Activated naive CD4-positive, alpha-beta T cell treated with anti-CD3 and anti-CD28 coated beads for 36 hours (primary cell): Measurements from ENCODE around the gene DOCK1. TPM values are rescaled to one million over a fixed set of nuclear protein-coding genes. Genes with fewer than 3 reads are reported as not detected.
"Not testable (repeated sequence)": the region's sequence is repeated elsewhere in the genome, so short reads cannot be mapped to it uniquely, and the experiment has no call there.

Experiments used
- CTCF ChIA-PET: fragments of 350-600 bp; sonication (Branson Sonifier 250); formaldehyde crosslinking; loops from one replicate; lab custom pipeline; 2021; ENCODE audit warnings: antibody characterized with exemption; lab: Charles Lee
- DNase-seq: peaks from one replicate; pipeline ENCODE4 v3.0.0-alpha.2; 2020
- H3K27ac Mint-ChIP-seq: one replicate; pipeline ENCODE4 v1.8.0; 2021; ENCODE audit warnings: mild to moderate bottlenecking, mixed read lengths
- H3K27me3 Mint-ChIP-seq: one replicate; pipeline ENCODE4 v1.8.0; 2021; ENCODE audit warnings: low read depth, mixed read lengths
- H3K36me3 Mint-ChIP-seq: one replicate; pipeline ENCODE4 v1.8.0; 2021; ENCODE audit warnings: low read depth, mixed read lengths
- H3K4me1 Mint-ChIP-seq: one replicate; pipeline ENCODE4 v1.8.0; 2021; ENCODE audit warnings: low read depth, mixed read lengths
- H3K4me3 Mint-ChIP-seq: one replicate; pipeline ENCODE4 v1.8.0; 2021; ENCODE audit warnings: mild to moderate bottlenecking, moderate library complexity, mixed read lengths
- H3K9me3 Mint-ChIP-seq: one replicate; pipeline ENCODE4 v1.8.0; 2021; ENCODE audit warnings: mixed read lengths
- intact Hi-C: fragments of 100-400 bp; cut with micrococcal nuclease; formaldehyde crosslinking; loops from one replicate; pipeline ENCODE4 v1.15.1; 2023
- total RNA-seq, 2 experiments: library from RNA; stranded (reverse); gene quantifications; one replicate each; pipeline ENCODE4 v1.2.3, GENCODE V29; 2021

The DOCK1 gene
- total RNA-seq, 2 experiments from 2014 or later = 0.49 to 0.72 TPM

DNA sequence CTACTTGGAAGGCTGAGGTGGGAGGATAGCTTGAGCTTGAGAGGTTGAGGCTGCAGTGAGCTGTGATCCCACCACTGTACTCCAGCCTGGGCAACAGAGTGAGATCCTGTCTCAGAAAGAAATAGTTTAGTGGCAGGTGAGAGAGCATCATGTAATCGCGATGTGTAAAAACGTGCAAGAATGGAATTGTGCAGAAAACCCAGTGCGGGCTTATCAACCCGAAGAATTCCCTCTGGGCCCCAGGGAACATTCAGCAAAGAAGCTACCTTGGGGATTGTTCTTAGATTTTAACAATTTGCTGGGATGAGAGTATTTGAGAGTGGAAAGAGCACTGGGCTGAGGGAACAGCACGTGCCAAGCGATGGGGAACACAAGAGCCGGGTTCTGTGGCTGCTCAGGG lies 398.5 kb downstream of the DOCK1 start:
- intact Hi-C loops = no loop called here
- no peaks in the 10 kb centered on the region for H3K9me3 Mint-ChIP-seq
- no peak for DNase-seq
- H3K36me3 Mint-ChIP-seq = no peaks in the 10 kb centered on the region
- H3K27me3 Mint-ChIP-seq = peaks cover 11% of the 10 kb centered on the region
- no peak overlapping the region for H3K4me3 Mint-ChIP-seq
- no peak overlapping the region for H3K27ac Mint-ChIP-seq
- CTCF ChIA-PET = no interaction called here
- H3K4me1 Mint-ChIP-seq = no peaks in the 10 kb centered on the region

DNA sequence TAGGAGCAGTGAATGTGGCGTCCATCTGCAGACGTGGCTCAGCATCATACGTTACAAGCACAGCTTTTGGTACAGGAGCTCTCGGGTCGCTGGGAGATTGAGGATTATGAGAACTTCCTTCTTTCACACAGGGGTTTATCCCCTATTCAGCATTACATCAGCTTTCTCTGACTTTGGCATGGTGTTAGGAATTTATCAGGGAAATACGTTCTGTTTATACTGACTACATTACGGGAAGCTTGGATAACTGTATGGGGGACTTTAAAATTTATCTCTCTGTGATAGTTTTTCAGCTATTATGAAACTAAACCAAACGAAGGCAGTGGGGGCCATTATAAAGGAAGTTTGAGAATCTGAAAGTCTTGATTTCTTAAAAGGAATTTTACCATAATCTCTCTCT lies 401.3 kb downstream of the DOCK1 start:
- intact Hi-C loops = no loop called here
- no peak overlapping the region for H3K27ac Mint-ChIP-seq
- DNase-seq = no peak
- CTCF ChIA-PET = no interaction called here
- H3K9me3 Mint-ChIP-seq = no peaks in the 10 kb centered on the region
- H3K4me1 Mint-ChIP-seq = no peaks in the 10 kb centered on the region
- H3K4me3 Mint-ChIP-seq = no peak overlapping the region
- no peaks in the 10 kb centered on the region for H3K36me3 Mint-ChIP-seq
- peaks cover 9% of the 10 kb centered on the region for H3K27me3 Mint-ChIP-seq

DNA sequence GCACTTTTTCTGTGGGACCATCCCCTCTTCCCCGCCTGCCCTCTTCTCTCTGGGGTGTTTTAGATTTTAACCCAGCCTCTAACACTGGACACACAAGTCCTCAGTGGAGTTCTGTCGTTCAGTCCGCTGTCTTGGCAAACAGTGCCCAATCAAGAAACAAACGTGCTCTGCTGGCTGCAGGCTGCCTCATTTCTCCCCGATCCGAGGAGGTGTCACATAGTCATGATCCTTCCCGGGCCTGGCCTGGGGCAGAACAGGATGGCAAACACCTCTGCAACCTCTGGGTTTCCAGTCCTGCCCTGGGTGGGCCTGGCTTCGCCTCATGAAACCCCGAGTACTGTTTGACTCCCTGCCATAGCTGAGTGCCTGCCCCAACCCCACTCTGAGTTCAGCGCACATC lies 402.1 kb downstream of the DOCK1 start:
- CTCF ChIA-PET = no interaction called here

DNA sequence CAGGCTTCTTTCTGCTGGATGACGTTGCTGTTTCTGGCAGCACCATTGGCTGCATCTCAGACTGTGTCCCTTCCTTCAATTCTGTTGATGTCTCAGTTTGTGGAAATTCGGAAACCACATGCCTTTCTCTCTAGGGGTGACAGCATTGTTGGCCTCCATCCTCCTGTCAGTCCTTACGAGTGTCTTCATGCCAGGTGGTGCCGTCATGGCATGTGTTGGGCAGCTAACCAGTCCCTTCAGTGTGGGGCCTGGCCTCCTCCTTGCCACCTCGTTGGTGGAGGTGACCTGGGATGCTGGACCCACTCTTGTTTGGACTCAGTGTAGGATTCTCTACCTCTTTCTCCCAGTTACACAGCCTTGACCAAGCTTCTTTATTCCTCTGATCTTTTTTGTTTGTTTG lies 402.8 kb downstream of the DOCK1 start:
- intact Hi-C loops = no loop called here
- Mint-ChIP-seq H3K4me3 (no peak overlapping the region), H3K9me3 (no peaks in the 10 kb centered on the region), H3K36me3 (no peaks in the 10 kb centered on the region), H3K4me1 (no peaks in the 10 kb centered on the region), H3K27me3 (peaks cover 11% of the 10 kb centered on the region), H3K27ac (no peak overlapping the region)
- CTCF ChIA-PET = no interaction called here
- DNase-seq = no peak

More for the DNA sequence above, 402.1 kb downstream of the DOCK1 start:
- Mint-ChIP-seq H3K27me3 (peaks cover 9% of the 10 kb centered on the region), H3K4me3 (no peak overlapping the region), H3K36me3 (no peaks in the 10 kb centered on the region), H3K9me3 (no peaks in the 10 kb centered on the region), H3K27ac (no peak overlapping the region), H3K4me1 (no peaks in the 10 kb centered on the region)
- intact Hi-C loops = no loop called here
- DNase-seq = no peak

DNA sequence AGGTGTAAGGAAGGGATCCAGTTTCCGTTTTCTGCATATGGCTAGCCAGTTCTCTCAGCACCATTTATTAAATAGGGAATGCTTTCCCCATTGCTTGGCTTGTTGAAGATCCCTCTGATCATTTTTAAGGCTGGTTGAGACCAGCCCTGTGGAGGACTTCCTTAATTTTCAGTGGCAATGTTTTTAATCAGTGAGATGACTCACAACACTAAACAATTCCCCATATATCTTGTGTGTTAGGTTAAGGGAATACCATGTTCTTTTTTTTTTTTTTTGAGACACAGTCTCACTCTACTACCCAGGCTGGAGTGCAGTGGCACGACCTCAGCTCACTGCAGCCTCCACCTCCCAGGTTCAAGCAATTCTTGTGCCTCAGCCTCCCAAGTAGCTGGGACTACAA lies 404.4 kb downstream of the DOCK1 start:
- H3K4me3 Mint-ChIP-seq, H3K27ac Mint-ChIP-seq, H3K36me3 Mint-ChIP-seq, intact Hi-C loops, CTCF ChIA-PET, H3K9me3 Mint-ChIP-seq, DNase-seq, H3K4me1 Mint-ChIP-seq: not testable (repeated sequence)
- H3K27me3 Mint-ChIP-seq = peaks cover 14% of the 10 kb centered on the region

DNA sequence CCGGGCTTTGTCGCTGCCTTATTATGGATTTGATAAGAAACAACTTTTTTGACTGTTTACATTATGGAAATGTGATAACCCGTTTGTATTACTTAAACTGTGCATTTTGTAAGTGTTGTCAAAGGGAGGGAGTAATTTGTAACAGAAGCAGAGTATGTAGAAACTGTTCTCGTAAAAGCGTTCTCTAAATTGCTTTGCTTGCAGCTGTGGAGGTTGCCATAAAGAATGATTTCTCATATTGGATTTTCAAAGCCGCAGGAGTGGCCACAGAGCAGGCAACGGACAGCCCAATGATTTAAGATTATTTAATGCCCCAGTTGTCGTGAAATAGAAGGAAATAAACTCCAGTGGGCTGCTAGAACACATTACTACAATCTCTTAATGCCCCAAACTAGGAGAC lies 405.2 kb downstream of the DOCK1 start:
- H3K27me3 Mint-ChIP-seq = peaks cover 14% of the 10 kb centered on the region
- H3K4me1 Mint-ChIP-seq = no peaks in the 10 kb centered on the region
- no peaks in the 10 kb centered on the region for H3K9me3 Mint-ChIP-seq
- CTCF ChIA-PET = no interaction called here
- intact Hi-C loops = no loop called here
- DNase-seq = no peak
- H3K36me3 Mint-ChIP-seq = no peaks in the 10 kb centered on the region
- H3K4me3 Mint-ChIP-seq = no peak overlapping the region
- no peak overlapping the region for H3K27ac Mint-ChIP-seq

DNA sequence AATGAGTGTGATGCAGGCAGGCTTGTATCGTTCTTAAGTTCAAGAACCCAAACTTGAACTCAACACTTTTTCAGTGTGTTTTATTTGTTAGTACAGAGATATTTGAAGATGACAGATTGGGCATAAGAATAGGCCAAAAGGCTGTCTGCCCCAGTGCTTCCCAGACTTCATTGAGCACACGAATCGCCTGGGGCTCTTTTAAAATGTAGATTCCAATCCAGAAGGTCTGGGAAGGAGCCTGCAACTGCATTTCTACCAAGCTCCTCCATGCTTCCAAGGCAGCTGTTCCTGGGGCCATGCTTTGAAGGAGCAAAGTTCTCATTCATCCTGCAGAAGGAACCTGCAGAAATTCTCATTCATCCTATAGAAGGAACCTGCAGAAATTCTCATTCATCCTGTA lies 405.7 kb downstream of the DOCK1 start:
- DNase-seq = no peak
- Mint-ChIP-seq H3K27me3 (peaks cover 14% of the 10 kb centered on the region), H3K9me3 (no peaks in the 10 kb centered on the region), H3K4me3 (no peak overlapping the region), H3K4me1 (no peaks in the 10 kb centered on the region), H3K27ac (no peak overlapping the region), H3K36me3 (no peaks in the 10 kb centered on the region)
- CTCF ChIA-PET = no interaction called here
- intact Hi-C loops = no loop called here

DNA sequence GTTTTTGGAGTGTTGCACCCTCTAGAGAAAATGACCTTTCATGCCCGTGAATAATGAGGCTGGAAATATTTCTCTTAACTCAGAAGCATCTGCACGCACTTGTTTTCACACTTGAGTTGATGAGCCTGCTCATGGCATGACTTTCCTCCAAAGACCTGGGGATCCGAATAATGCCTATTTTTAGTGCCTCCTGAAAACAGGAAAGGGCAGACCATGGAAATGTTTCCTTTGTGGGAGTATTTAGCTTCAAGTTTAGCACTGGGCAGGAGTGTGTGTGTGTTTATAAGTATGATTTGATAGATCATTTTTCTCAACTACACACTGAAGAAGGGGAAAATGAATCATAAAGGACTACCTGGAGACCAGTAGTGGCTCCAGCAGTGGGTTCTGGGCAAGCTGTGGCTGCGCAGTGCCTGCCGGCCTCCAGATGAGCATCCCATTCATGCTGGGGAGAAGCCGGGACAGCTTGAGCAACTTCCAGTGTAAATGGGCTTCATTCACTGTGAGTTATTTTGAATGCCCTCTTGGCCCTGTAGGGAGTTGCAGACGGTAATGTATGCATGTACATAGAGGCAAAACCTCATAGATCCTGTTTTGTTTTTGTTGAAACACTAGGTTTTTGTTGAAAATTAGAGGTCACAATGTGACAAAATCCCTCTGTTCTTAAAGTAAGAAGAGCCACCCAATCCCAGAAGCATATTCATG lies 408.9 kb downstream of the DOCK1 start:
- DNase-seq = no peak
- intact Hi-C loops = no loop called here
- H3K4me1 Mint-ChIP-seq = no peaks in the 10 kb centered on the region
- no peak overlapping the region for H3K27ac Mint-ChIP-seq
- CTCF ChIA-PET = no interaction called here
- no peaks in the 10 kb centered on the region for H3K9me3 Mint-ChIP-seq
- no peaks in the 10 kb centered on the region for H3K36me3 Mint-ChIP-seq
- no peak overlapping the region for H3K4me3 Mint-ChIP-seq
- peaks cover 9% of the 10 kb centered on the region for H3K27me3 Mint-ChIP-seq

DNA sequence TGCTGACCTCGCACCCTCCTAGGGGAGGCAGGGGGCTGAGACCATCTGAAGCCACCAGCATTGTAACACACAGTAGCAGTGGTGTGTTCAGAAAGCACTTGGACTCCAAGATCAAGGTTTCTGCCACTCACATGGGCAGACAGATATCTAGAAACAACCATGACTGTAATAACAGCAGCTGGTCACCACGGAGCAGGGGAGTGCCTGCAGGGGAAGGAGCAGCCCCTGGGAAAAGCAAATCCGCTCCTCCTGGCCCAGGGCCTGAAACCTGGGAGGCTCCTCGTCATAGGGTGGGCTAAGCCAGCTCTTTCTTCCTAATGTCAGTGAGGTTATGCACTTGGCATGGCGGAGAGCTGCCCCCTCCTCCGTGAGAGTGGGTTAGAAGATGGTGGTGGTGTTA lies 409.6 kb downstream of the DOCK1 start:
- Mint-ChIP-seq H3K4me3 (no peak overlapping the region), H3K9me3 (no peaks in the 10 kb centered on the region), H3K36me3 (no peaks in the 10 kb centered on the region), H3K4me1 (no peaks in the 10 kb centered on the region), H3K27me3 (peaks cover 9% of the 10 kb centered on the region), H3K27ac (no peak overlapping the region)
- no peak for DNase-seq
- intact Hi-C loops = no loop called here
- CTCF ChIA-PET = no interaction called here

DNA sequence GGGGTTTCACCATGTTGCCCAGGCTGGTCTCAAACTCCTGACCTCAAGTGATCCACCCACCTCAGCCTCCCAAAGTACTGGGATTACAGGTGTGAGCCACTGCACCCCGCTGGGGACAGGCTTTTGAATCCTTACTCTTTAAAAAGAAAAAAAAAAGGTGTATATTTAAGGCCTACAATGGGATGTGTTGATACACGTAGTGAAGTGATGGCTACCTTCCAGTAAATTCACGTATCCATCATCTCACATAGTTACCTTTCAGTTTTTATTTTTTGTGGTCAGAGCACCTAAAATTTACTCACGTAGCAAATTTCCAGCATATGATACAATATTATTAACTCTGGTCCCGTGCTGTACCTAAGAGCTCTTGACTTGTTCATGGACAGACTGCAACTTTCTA lies 410.7 kb downstream of the DOCK1 start:
- no peaks in the 10 kb centered on the region for H3K9me3 Mint-ChIP-seq
- CTCF ChIA-PET = no interaction called here
- intact Hi-C loops = no loop called here
- no peaks in the 10 kb centered on the region for H3K4me1 Mint-ChIP-seq
- DNase-seq = no peak
- H3K4me3 Mint-ChIP-seq = no peak overlapping the region
- no peaks in the 10 kb centered on the region for H3K36me3 Mint-ChIP-seq
- no peak overlapping the region for H3K27ac Mint-ChIP-seq
- peaks cover 9% of the 10 kb centered on the region for H3K27me3 Mint-ChIP-seq

DNA sequence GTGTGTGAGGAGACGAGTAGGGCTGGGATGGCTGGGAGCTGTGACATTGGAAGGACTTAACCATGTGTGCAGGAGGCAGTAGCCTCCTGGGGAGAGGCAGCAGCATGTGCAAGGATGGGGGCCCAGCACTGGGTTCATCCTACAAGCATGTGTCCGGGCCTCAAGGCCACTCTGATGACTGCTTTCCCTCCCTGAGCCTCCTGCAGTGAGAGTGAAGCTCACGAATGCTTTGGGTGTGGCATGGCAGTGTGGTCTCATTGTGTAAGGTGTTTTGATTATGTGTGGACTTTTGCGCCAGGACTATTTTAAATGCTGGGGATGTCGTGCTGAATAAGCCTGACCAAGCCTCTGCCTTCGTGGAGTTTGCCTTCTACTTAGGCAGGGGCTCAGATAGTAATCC lies 413.2 kb downstream of the DOCK1 start:
- no peaks in the 10 kb centered on the region for H3K9me3 Mint-ChIP-seq
- peaks cover 7% of the 10 kb centered on the region for H3K27me3 Mint-ChIP-seq
- no peak overlapping the region for H3K27ac Mint-ChIP-seq
- H3K36me3 Mint-ChIP-seq = no peaks in the 10 kb centered on the region
- no peak for DNase-seq
- no peaks in the 10 kb centered on the region for H3K4me1 Mint-ChIP-seq
- CTCF ChIA-PET = no interaction called here
- H3K4me3 Mint-ChIP-seq = no peak overlapping the region
- intact Hi-C loops = no loop called here

DNA sequence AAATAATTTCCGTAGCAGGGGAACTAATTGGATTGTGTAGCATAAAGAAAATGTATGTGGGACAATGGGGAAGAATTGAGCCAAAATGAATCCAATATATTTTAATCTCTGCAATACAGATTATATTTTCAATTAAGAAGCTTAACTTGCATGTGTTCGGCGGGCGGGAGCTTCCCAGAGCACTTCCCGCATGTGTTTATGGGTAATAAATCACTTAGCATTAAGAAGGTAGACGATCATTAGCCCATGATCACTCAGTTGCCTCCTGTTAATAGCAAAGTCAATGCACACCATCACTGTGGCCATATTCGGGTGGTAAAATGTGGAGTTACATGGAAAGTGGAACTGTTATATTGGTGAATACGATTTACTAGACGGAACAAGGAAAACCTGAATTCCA lies 414.0 kb downstream of the DOCK1 start:
- no peaks in the 10 kb centered on the region for H3K4me1 Mint-ChIP-seq
- intact Hi-C loops = no loop called here
- H3K36me3 Mint-ChIP-seq = no peaks in the 10 kb centered on the region

DNA sequence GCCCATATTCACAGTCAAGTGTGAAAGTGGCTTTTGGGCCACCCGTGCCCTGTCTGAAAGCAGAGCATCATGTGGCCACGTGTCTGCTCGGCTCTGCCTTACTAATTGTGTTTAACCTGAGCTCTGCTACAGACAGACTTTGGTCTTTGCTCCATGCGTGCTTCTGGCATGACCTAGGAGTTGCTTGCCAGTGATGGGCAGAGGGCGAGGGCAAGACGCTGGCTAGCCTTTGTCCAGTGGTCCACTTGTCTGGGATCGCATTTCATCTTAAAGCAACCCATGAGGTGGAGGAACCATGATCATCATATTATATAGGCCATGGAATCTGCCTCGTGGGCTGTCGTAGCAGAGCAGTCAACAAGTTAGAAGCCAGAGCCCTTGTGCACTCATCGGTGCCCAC lies 414.5 kb downstream of the DOCK1 start:
- Mint-ChIP-seq H3K4me1 (no peaks in the 10 kb centered on the region), H3K4me3 (no peak overlapping the region), H3K36me3 (no peaks in the 10 kb centered on the region), H3K27ac (no peak overlapping the region), H3K9me3 (no peaks in the 10 kb centered on the region), H3K27me3 (peaks cover 2% of the 10 kb centered on the region)
- DNase-seq = no peak
- intact Hi-C loops = no loop called here
- CTCF ChIA-PET = no interaction called here

More for the DNA sequence above, 414.0 kb downstream of the DOCK1 start:
- Mint-ChIP-seq H3K27ac (no peak overlapping the region), H3K27me3 (peaks cover 2% of the 10 kb centered on the region), H3K4me3 (no peak overlapping the region), H3K9me3 (no peaks in the 10 kb centered on the region)
- CTCF ChIA-PET = no interaction called here
- DNase-seq = no peak
